Mesenchymal stem cell (in vitro differentiated cells and primary cell): ENCODE results near the gene C12orf57.
A peak's percentile ranks its signal among the peaks of the same experiment; 100 is the strongest.

Experiments used
- DNase-seq: peaks from one replicate; pipeline ENCODE4 v3.0.0-alpha.2; 2013
- H2AFZ ChIP-seq: one replicate; pipeline ENCODE4 v1.6.1; 2013; ENCODE audit warnings: low read depth, mild to moderate bottlenecking, control low read depth, inconsistent platforms, low read length, moderate library complexity
- H2AK5ac ChIP-seq: 2 replicates; pipeline ENCODE4 v1.6.1; 2013; ENCODE audit warnings: low read length, moderate library complexity, mild to moderate bottlenecking, inconsistent platforms; ENCODE audit not compliant: severe bottlenecking
- H2BK120ac ChIP-seq: one replicate; pipeline ENCODE4 v1.6.1; 2013; ENCODE audit warnings: low read depth, mild to moderate bottlenecking, inconsistent platforms, low read length, moderate library complexity
- H2BK12ac ChIP-seq, 2 experiments: one replicate each; pipeline ENCODE4 v1.6.1; 2013; ENCODE audit warnings: inconsistent platforms in 2 of 2, low read length in 2 of 2, mild to moderate bottlenecking in 2 of 2, moderate library complexity in 2 of 2, control low read depth in 1 of 2
- H2BK15ac ChIP-seq: one replicate; pipeline ENCODE4 v1.6.1; 2013; ENCODE audit warnings: mild to moderate bottlenecking, low read depth, inconsistent platforms; ENCODE audit not compliant: poor library complexity, severe bottlenecking
- H2BK5ac ChIP-seq: 2 replicates; pipeline ENCODE4 v1.6.1; 2013; ENCODE audit warnings: low read depth, mild to moderate bottlenecking, low read length, control low read depth, inconsistent platforms; ENCODE audit not compliant: poor library complexity, severe bottlenecking
- H3K14ac ChIP-seq, 2 experiments: one replicate each; pipeline ENCODE4 v1.6.1; 2013; ENCODE audit warnings: inconsistent platforms in 2 of 2, low read length in 2 of 2, control low read depth in 1 of 2, mild to moderate bottlenecking in 1 of 2, moderate library complexity in 1 of 2
- H3K18ac ChIP-seq, 2 experiments: one replicate each; pipeline ENCODE4 v1.6.1; 2013; ENCODE audit warnings: inconsistent platforms in 2 of 2, low read length in 2 of 2, control low read depth in 1 of 2, low read depth in 1 of 2, mild to moderate bottlenecking in 1 of 2
- H3K23ac ChIP-seq, 2 experiments: one replicate each; pipeline ENCODE4 v1.6.1; 2013; ENCODE audit warnings: inconsistent platforms in 2 of 2, low read length in 2 of 2, mild to moderate bottlenecking in 2 of 2, moderate library complexity in 2 of 2, control low read depth in 1 of 2
- H3K27ac ChIP-seq: 2 replicates; pipeline ENCODE4 v1.5.1; 2013; ENCODE audit warnings: mild to moderate bottlenecking, moderate library complexity, low read length, control low read depth, inconsistent platforms; ENCODE audit not compliant: poor library complexity, severe bottlenecking
- H3K27me3 ChIP-seq, 2 experiments: 2 replicates each; pipeline versions ENCODE4 v1.6.1 to v1.7.0; 2013; ENCODE audit warnings: low read length in 2 of 2, mild to moderate bottlenecking in 2 of 2, moderate library complexity in 2 of 2, control low read depth in 1 of 2, inconsistent platforms in 1 of 2; ENCODE audit not compliant: control insufficient read depth in 1 of 2, insufficient read depth in 1 of 2
- H3K36me3 ChIP-seq, 2 experiments: 2 replicates each; pipeline versions ENCODE4 v1.6.1 to v1.7.0; 2013; ENCODE audit warnings: low read length in 2 of 2, control low read depth in 1 of 2, inconsistent platforms in 1 of 2, low read depth in 1 of 2, mild to moderate bottlenecking in 1 of 2; ENCODE audit not compliant: insufficient read depth in 2 of 2, control insufficient read depth in 1 of 2
- H3K4ac ChIP-seq, 2 experiments: one replicate each; pipeline ENCODE4 v1.6.1; 2013; ENCODE audit warnings: inconsistent platforms in 2 of 2, low read length in 2 of 2, mild to moderate bottlenecking in 2 of 2, moderate library complexity in 2 of 2, control low read depth in 1 of 2, low read depth in 1 of 2
- H3K4me1 ChIP-seq: 2 replicates; pipeline ENCODE4 v1.6.1; 2013; ENCODE audit warnings: low read depth, low read length, control low read depth; ENCODE audit not compliant: control insufficient read depth, insufficient read depth
- H3K4me2 ChIP-seq: 2 replicates; pipeline ENCODE4 v1.6.1; 2013; ENCODE audit warnings: low read length, mild to moderate bottlenecking, inconsistent platforms; ENCODE audit not compliant: poor library complexity, severe bottlenecking
- H3K4me3 ChIP-seq, 2 experiments: 2 replicates each; pipeline versions ENCODE4 v1.5.1 to v1.7.0; 2013; ENCODE audit warnings: low read length in 2 of 2, mild to moderate bottlenecking in 2 of 2, control low read depth in 1 of 2, low read depth in 1 of 2; ENCODE audit not compliant: insufficient read depth in 1 of 2
- H3K79me1 ChIP-seq: replicated peaks from 2 replicates; pipeline ENCODE4 v1.6.1; 2013; ENCODE audit warnings: mild to moderate bottlenecking, control low read depth, low read length, inconsistent platforms; ENCODE audit not compliant: poor library complexity, severe bottlenecking
- H3K9ac ChIP-seq: 2 replicates; pipeline ENCODE4 v1.7.0; 2013; ENCODE audit warnings: mild to moderate bottlenecking, low read length, moderate library complexity
- H3K9me3 ChIP-seq: 2 replicates; pipeline ENCODE4 v1.7.0; 2013; ENCODE audit warnings: mild to moderate bottlenecking, low read length; ENCODE audit not compliant: control insufficient read depth
- H4K8ac ChIP-seq: one replicate; pipeline ENCODE4 v1.6.1; 2013; ENCODE audit warnings: inconsistent platforms, mild to moderate bottlenecking, low read length, moderate library complexity
- H4K91ac ChIP-seq: one replicate; pipeline ENCODE4 v1.6.1; 2013; ENCODE audit warnings: mild to moderate bottlenecking, low read length, inconsistent platforms
- WGBS: methylation state at CpG from one replicate; pipeline ENCODE4 v1.1.7; 2013; ENCODE audit warnings: mixed read lengths; 5-methylcytosine and 5-hydroxymethylcytosine counted together

Gene C12orf57

DNA sequence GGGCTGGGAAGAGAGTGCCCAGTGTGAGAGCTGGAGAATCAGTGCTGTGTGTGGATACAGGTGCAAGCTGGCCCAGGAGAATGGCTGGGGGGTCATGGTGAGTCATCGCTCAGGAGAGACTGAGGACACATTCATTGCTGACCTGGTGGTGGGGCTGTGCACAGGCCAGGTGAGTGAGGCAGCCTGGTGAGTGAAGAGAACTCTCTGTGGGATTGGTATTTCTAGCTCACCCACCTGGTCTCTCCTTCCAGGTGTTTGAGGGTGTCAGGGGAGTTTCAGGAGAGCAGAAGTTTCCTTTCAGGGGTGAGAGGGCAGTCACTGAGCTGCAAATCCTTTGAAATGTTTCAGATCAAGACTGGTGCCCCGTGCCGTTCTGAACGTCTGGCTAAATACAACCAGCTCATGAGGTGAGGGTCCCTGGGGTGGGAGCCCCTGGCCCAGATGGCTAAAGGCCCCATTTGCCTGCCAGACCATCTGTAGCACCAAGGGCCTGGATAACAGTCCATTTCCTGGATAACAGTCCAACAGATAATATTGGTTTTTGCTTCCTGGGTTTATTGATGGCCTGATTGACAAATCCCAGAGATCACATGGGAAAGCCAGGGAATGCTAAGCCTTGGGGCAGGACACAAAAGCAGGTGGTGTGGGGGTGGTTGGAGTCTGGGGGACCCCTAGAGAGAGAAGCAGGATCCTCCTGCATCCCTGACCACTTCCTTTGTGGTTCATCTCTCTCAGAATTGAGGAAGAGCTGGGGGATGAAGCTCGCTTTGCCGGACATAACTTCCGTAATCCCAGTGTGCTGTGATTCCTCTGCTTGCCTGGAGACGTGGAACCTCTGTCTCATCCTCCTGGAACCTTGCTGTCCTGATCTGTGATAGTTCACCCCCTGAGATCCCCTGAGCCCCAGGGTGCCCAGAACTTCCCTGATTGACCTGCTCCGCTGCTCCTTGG lies 21.6 kb upstream of the C12orf57 start:
- Histone ChIP-seq H2BK12ac (no peak overlapping the region), H3K9me3 (no peaks in the 10 kb centered on the region), H2BK5ac (no peak overlapping the region), H3K79me1 (no peaks in the 10 kb centered on the region), H3K9ac (no peak overlapping the region), H3K4me1 (peaks cover 38% of the 10 kb centered on the region), H2AK5ac (peak overlapping the region; percentile 30), H3K27me3 (no peaks in the 10 kb centered on the region), H3K27ac (no peak overlapping the region), H2AFZ (no peak overlapping the region), H3K14ac (no peak overlapping the region), H2BK15ac (no peak overlapping the region), H3K4me2 (no peak overlapping the region), H3K18ac (no peak overlapping the region), H2BK120ac (no peak overlapping the region), H3K4ac (no peak overlapping the region), H4K8ac (no peak overlapping the region), H4K91ac (no peak overlapping the region), H3K4me3 (no peak overlapping the region), H3K23ac (no peak overlapping the region), H3K36me3 (peaks cover 4 to 48% of the 10 kb centered on the region in 2 experiments)
- WGBS = 92% methylated on average over 9 of the region's 9 CpGs
- DNase-seq = no peak

DNA sequence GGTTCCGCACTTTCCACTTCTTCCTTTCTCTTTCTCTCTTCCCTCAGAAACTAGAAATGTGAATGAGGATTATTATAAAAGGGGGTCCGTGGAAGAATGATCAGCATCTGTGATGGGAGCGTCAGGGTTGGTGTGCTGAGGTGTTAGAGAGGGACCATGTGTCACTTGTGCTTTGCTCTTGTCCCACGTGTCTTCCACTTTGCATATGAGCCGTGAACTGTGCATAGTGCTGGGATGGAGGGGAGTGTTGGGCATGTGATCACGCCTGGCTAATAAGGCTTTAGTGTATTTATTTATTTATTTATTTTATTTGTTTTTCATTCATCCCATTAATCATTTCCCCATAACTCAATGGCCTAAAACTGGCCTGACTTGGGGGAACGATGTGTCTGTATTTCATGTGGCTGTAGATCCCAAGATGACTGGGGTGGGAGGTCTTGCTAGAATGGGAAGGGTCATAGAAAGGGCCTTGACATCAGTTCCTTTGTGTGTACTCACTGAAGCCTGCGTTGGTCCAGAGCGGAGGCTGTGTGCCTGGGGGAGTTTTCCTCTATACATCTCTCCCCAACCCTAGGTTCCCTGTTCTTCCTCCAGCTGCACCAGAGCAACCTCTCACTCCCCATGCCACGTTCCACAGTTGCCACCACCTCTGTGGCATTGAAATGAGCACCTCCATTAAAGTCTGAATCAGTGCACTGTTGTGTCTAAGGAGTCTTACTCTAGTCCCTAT lies 20.7 kb upstream of the C12orf57 start:
- Histone ChIP-seq H2BK12ac (no peak overlapping the region), H2AK5ac (no peak overlapping the region), H3K14ac (no peak overlapping the region), H4K91ac (no peak overlapping the region), H2BK120ac (no peak overlapping the region), H2AFZ (no peak overlapping the region), H3K27ac (no peak overlapping the region), H2BK5ac (no peak overlapping the region), H3K18ac (no peak overlapping the region), H3K4me1 (peaks cover 35% of the 10 kb centered on the region), H3K23ac (no peak overlapping the region), H3K4me2 (no peak overlapping the region), H3K4ac (no peak overlapping the region), H3K9ac (no peak overlapping the region), H4K8ac (no peak overlapping the region), H3K27me3 (no peaks in the 10 kb centered on the region), H3K36me3 (peaks cover 4 to 42% of the 10 kb centered on the region in 2 experiments), H3K9me3 (no peaks in the 10 kb centered on the region), H3K79me1 (no peaks in the 10 kb centered on the region), H3K4me3 (no peak overlapping the region), H2BK15ac (no peak overlapping the region)
- WGBS = 92% methylated on average over 6 of the region's 10 CpGs
- no peak for DNase-seq

DNA sequence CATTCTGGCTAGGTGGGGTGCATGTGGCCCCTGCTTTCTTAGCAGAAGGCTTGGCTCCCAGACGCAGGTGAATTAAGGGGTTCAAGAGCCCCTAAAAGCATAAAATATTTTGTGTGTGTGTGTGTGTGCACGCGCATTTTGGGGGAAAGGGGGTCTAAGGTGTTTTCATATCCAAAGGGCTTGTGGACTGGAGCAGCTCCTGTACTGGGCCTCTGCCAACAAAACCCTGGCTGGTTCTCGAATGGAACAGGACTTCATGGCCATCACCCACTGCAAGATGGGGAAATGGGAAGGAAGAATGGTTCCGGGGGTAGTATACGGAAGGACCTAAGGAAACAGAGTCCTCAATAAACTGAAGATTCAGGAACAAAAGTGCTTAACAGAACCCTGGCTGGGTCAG lies 20.0 kb upstream of the C12orf57 start:
- Histone ChIP-seq H3K36me3 (peaks cover 4 to 41% of the 10 kb centered on the region in 2 experiments), H2AFZ (no peak overlapping the region), H3K23ac (no peak overlapping the region), H3K9me3 (no peaks in the 10 kb centered on the region), H3K27ac (no peak overlapping the region), H3K27me3 (no peaks in the 10 kb centered on the region), H3K4ac (no peak overlapping the region), H4K8ac (no peak overlapping the region), H3K79me1 (no peaks in the 10 kb centered on the region), H2AK5ac (no peak overlapping the region), H3K4me1 (peaks cover 35% of the 10 kb centered on the region), H2BK12ac (peak overlapping the region in 1 of 2 experiments; percentile 16), H4K91ac (no peak overlapping the region), H2BK5ac (no peak overlapping the region), H3K18ac (no peak overlapping the region), H3K14ac (no peak overlapping the region), H2BK15ac (no peak overlapping the region), H3K4me3 (no peak overlapping the region), H2BK120ac (no peak overlapping the region), H3K9ac (peak overlapping the region; percentile 91), H3K4me2 (no peak overlapping the region)
- no peak for DNase-seq
- 87% methylated on average over 6 of the region's 6 CpGs for WGBS

DNA sequence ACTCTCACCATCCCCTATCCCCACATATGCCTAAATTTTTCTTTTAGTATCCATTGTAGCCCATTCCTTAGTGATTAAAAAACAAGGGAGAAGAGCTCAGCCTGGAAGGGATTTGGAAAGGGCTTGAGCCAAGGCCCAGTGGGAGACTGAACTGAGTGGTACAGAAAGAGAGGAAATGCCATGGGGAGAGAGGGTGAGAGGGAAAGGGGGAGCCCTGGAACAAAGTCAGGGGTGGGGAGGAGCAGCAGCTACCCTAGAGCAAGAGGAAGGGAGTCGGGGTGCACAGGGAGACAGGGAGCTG lies 18.6 kb upstream of the C12orf57 start:
- Histone ChIP-seq H3K4me3 (peak overlapping the region in 1 of 2 experiments; percentile 84), H2BK12ac (peak overlapping the region; percentile 80 to 84), H3K36me3 (peaks cover 3 to 28% of the 10 kb centered on the region in 2 experiments), H3K79me1 (no peaks in the 10 kb centered on the region), H2BK5ac (peak overlapping the region; percentile 10), H3K23ac (peak overlapping the region in 1 of 2 experiments; percentile 23), H4K8ac (peak overlapping the region; percentile 78), H3K4ac (peak overlapping the region; percentile 82 to 89), H3K14ac (peak overlapping the region in 1 of 2 experiments; percentile 68), H3K18ac (peak overlapping the region; percentile 93 to 96), H3K4me2 (no peak overlapping the region), H3K27ac (peak overlapping the region; percentile 93), H3K9ac (peak overlapping the region; percentile 91), H2BK120ac (peak overlapping the region; percentile 85), H4K91ac (peak overlapping the region; percentile 92), H3K9me3 (no peaks in the 10 kb centered on the region), H2AFZ (no peak overlapping the region), H3K4me1 (peaks cover 39% of the 10 kb centered on the region), H3K27me3 (no peaks in the 10 kb centered on the region), H2AK5ac (peak overlapping the region; percentile 91), H2BK15ac (no peak overlapping the region)
- DNase-seq = no peak
- 33% methylated on average over 1 of the region's 1 CpG for WGBS
